Smooth muscle cell (in vitro differentiated cells): ENCODE data around the gene CCDC183. TPM values are rescaled to one million over a fixed set of nuclear protein-coding genes. Genes with fewer than 3 reads are reported as not detected.

Experiments
- DNase-seq: peaks from one replicate; lab custom pipeline; 2025; ENCODE audit not compliant: unreplicated experiment; lab: John Stamatoyannopoulos, UW
- H2AFZ ChIP-seq: fragments of 200-600 bp; sonication (generic); 2 replicates; pipeline ENCODE4 v1.6.0; 2016; ENCODE audit warnings: antibody characterized with exemption, low read depth, mild to moderate bottlenecking
- H3F3A ChIP-seq: fragments of 200-600 bp; sonication (generic); 2 replicates; pipeline ENCODE4 v1.6.0; 2017; ENCODE audit warnings: antibody characterized with exemption, low read depth
- H3K27ac ChIP-seq: fragments of 200-600 bp; sonication (generic); 2 replicates; pipeline ENCODE4 v1.5.1; 2016; ENCODE audit warnings: low read depth, mild to moderate bottlenecking
- H3K27me3 ChIP-seq: fragments of 200-600 bp; sonication (generic); 2 replicates; pipeline ENCODE4 v1.6.1; 2016; ENCODE audit warnings: low read depth, mild to moderate bottlenecking
- H3K36me3 ChIP-seq: fragments of 200-600 bp; sonication (generic); 2 replicates; pipeline ENCODE4 v1.5.1; 2016; ENCODE audit warnings: low read depth
- H3K4me1 ChIP-seq: fragments of 200-600 bp; sonication (generic); 2 replicates; pipeline ENCODE4 v1.5.1; 2016; ENCODE audit warnings: low read depth
- H3K4me2 ChIP-seq: fragments of 200-600 bp; sonication (generic); 2 replicates; pipeline ENCODE4 v1.6.0; 2016; ENCODE audit warnings: mild to moderate bottlenecking
- H3K4me3 ChIP-seq: fragments of 200-600 bp; sonication (generic); 2 replicates; pipeline ENCODE4 v1.5.1; 2016; ENCODE audit warnings: mild to moderate bottlenecking
- H3K79me2 ChIP-seq: fragments of 200-600 bp; sonication (generic); 2 replicates; pipeline ENCODE4 v1.6.0; 2016; ENCODE audit warnings: low read depth, mild to moderate bottlenecking
- H3K9ac ChIP-seq: fragments of 200-600 bp; sonication (generic); 2 replicates; pipeline ENCODE4 v1.6.0; 2016; ENCODE audit warnings: low read depth
- H3K9me3 ChIP-seq: fragments of 200-600 bp; sonication (generic); replicated peaks from 2 replicates; pipeline ENCODE4 v1.5.1; 2016; ENCODE audit warnings: low read depth
- H4K20me1 ChIP-seq: fragments of 200-600 bp; sonication (generic); 2 replicates; pipeline ENCODE4 v1.6.0; 2016; ENCODE audit warnings: low read depth
- CTCF ChIP-seq: fragments of 200-600 bp; sonication (generic); IDR thresholded peaks from 2 replicates; pipeline ENCODE4 v1.5.1; 2017; ENCODE audit warnings: borderline replicate concordance, mild to moderate bottlenecking, antibody characterized with exemption; ENCODE audit not compliant: insufficient read depth, poor library complexity, severe bottlenecking
- WGBS: methylation state at CpG from one replicate; pipeline ENCODE4 v1.1.7; 2016; ENCODE audit warnings: low lambda C conversion rate; 5-methylcytosine and 5-hydroxymethylcytosine counted together
- polyA plus RNA-seq: library from polyadenylated mRNA; unstranded; fragments of >200 nt; fragmentation: Nextera tagmentation; extraction: Ambion mirVana; gene quantifications from 2 replicates; pipeline ENCODE4 v1.2.1, GENCODE V29; 2016
- total RNA-seq: library from RNA; depleted of rRNA; stranded (reverse); fragments of >200 nt; gene quantifications from 2 replicates; pipeline ENCODE4 v1.2.3, GENCODE V29; 2014

Gene CCDC183
- total and polyA plus RNA-seq, 2 experiments from 2014 or later: 2.0 to 3.7 TPM

GRCh38 chr9:136761545-136761981 is 34.6 kb upstream of the CCDC183 start:
- Histone ChIP-seq H3K9me3 (no peaks in the 10 kb centered on the region), H2AFZ (no peak overlapping the region), H3F3A (no peaks in the 10 kb centered on the region), H3K27me3 (no peaks in the 10 kb centered on the region), H3K4me2 (no peak overlapping the region), H3K27ac (no peak overlapping the region), H3K4me3 (no peak overlapping the region), H3K79me2 (no peaks in the 10 kb centered on the region), H3K36me3 (no peaks in the 10 kb centered on the region), H3K9ac (no peak overlapping the region), H4K20me1 (no peaks in the 10 kb centered on the region), H3K4me1 (peaks cover 3% of the 10 kb centered on the region)
- no peak for TF ChIP-seq CTCF
- no peak for DNase-seq
- WGBS: 91% methylated on average over 9 of the region's 13 CpGs

GRCh38 chr9:136762221-136762691 is 33.9 kb upstream of the CCDC183 start:
- 94% methylated on average over 15 of the region's 17 CpGs for WGBS
- Histone ChIP-seq H4K20me1 (no peaks in the 10 kb centered on the region), H3F3A (no peaks in the 10 kb centered on the region), H2AFZ (no peak overlapping the region), H3K4me3 (no peak overlapping the region), H3K36me3 (no peaks in the 10 kb centered on the region), H3K9me3 (no peaks in the 10 kb centered on the region), H3K27me3 (no peaks in the 10 kb centered on the region), H3K79me2 (no peaks in the 10 kb centered on the region), H3K4me2 (no peak overlapping the region), H3K27ac (no peak overlapping the region), H3K4me1 (peaks cover 3% of the 10 kb centered on the region), H3K9ac (no peak overlapping the region)
- TF ChIP-seq CTCF: no peak
- DNase-seq: no peak

GRCh38 chr9:136762915-136763648 is 33.1 kb upstream of the CCDC183 start:
- Histone ChIP-seq H3K9me3 (no peaks in the 10 kb centered on the region), H3K9ac (no peak overlapping the region), H3K4me3 (no peak overlapping the region), H3K36me3 (no peaks in the 10 kb centered on the region), H3K79me2 (no peaks in the 10 kb centered on the region), H2AFZ (no peak overlapping the region), H3F3A (no peaks in the 10 kb centered on the region), H4K20me1 (no peaks in the 10 kb centered on the region), H3K27ac (no peak overlapping the region), H3K4me2 (no peak overlapping the region), H3K27me3 (peaks cover 5% of the 10 kb centered on the region), H3K4me1 (peaks cover 3% of the 10 kb centered on the region)
- WGBS: 37% methylated on average over 14 of the region's 37 CpGs
- TF ChIP-seq CTCF: no peak
- DNase-seq: no peak

GRCh38 chr9:136763649-136764035 is 32.5 kb upstream of the CCDC183 start:
- no peak for TF ChIP-seq CTCF
- H3K9me3 ChIP-seq: no peaks in the 10 kb centered on the region
- H2AFZ ChIP-seq: no peak overlapping the region
- peaks cover 6% of the 10 kb centered on the region for H3K27me3 ChIP-seq
- H3F3A ChIP-seq: no peaks in the 10 kb centered on the region
- H4K20me1 ChIP-seq: no peaks in the 10 kb centered on the region
- H3K4me2 ChIP-seq: no peak overlapping the region
- H3K27ac ChIP-seq: no peak overlapping the region
- H3K79me2 ChIP-seq: no peaks in the 10 kb centered on the region
- H3K4me1 ChIP-seq: peaks cover 3% of the 10 kb centered on the region
- no peaks in the 10 kb centered on the region for H3K36me3 ChIP-seq
- 95% methylated on average over 14 of the region's 14 CpGs for WGBS
- no peak overlapping the region for H3K4me3 ChIP-seq
- H3K9ac ChIP-seq: no peak overlapping the region
- DNase-seq: no peak
